ENCODE results near the gene ATPAF1.
A peak's percentile ranks its signal among the peaks of the same experiment; 100 is the strongest.

ATPAF1 gene

GRCh38 chr1:46613661-46614603, 54.2 kb downstream of the ATPAF1 start:
- peak; percentile 85 to 91 for DNase-seq

DNA sequence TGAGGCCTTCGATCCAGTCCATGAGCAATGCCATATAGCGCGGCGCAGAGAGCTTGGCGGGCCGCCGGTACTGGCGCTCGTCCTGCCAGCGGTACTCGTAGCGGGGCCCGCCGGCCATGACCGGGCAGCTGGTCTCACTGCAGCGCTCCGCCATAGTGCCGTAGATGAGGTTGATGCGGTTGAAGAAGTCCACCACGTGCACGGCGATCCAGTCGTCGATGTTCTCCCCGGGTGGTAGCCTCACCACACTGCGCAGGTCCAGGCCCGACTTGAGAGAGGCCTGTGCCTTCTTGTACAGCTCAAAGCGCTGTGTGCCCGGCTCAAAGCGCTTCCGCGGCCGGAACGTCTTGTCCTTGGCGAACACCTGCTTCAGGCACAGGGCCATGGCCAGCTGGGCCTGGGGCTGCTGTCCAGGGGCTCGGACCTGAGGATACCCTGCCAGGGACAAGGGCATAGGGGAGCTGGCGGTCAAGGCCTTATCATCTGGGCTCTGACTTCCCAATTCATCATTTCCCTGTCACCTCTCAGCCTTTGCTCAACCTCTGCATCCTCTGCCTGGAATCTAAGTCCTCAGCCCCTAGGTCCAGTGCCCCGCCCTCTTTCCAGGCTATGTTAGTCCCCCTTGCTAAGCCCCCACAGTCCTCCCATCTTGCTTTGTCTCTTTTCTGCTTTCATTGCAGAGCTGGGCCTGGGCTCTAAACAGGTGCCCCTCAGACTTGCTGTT, 55.1 kb downstream of the ATPAF1 start:
- DNase-seq = peak in 1 of 2 donors; percentile 15

GRCh38 chr1:46611691-46612221, 56.4 kb downstream of the ATPAF1 start:
- peak; percentile 55 to 61 for DNase-seq

GRCh38 chr1:46607345-46608130, 60.6 kb downstream of the ATPAF1 start:
- no peak for DNase-seq

DNA sequence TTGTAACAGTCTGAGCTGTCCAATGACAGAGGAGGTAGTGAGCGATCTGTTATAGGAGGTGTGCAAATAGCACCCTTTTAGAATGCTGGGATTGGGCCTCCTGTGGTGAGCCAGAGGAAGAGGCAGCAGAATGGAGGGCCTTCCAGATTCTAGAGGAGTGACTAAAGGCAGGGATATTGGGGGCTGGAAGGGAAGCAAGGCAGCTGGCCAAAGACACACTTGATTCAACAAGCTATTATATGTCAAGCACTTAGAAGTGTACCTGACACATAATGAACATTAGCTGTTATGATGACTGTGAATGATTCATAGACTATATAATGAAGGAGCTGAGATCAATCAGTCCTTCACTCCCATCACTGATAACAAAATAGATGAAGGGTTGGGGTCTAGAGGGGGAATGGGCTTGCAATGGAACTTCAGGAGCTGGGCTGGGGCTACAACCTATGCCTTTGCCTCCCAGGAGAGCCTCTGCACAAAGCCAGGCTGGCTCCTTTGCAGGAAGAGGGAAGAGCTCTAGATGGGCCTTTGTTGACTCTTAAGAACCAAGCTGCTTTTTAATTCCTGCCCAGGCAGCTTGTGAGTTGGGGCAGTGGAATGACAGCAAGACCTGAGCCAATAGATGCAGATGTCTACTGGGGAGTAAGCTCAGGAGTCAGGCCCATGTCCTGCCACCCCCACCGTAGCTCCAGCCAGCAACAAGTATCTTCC, 61.8 kb downstream of the ATPAF1 start:
- no peak for DNase-seq

GRCh38 chr1:46605232-46605631, 62.9 kb downstream of the ATPAF1 start:
- no peak for DNase-seq

DNA sequence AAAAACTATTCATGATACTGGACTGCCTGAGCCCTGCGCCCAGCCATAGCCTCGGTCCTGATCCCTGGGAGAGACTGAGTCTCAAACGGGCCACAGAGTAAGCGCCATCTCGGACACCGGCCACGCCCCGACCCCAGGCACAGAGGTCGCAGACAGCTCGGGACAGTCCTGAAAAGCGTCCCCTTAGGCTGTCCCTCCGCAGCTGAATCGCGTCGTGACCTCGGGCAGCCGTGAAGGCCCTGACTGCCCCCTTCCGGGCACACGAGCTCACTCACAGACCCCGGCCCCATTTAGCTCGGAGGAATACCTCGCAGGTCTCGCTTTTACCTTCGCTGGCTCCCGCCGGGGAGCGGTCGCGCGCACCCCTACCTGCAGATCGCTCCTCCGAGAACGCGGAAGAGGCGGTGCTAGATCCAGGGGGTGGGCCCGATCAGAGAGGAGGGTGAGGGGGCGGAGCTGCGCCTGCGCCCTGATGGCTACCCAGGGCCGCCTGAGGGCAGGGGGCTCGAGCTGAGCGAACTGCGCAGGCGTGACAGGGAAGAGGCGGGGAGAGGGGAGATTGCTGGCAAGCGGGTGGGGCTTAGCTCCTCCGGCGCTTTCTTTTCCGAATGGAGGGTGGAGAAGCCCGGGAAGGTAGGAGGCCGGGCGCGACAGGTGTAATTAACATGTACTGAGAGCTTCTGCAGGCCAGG, 64.2 kb downstream of the ATPAF1 start, which contains the start of gene MKNK1:
Gene MKNK1, minus strand, starts transcription at position 411 of the 692 bp plus-strand sequence. CDS start 20,941 bp downstream, outside the sequence.
- peak; percentile 84 to 94 for DNase-seq

DNA sequence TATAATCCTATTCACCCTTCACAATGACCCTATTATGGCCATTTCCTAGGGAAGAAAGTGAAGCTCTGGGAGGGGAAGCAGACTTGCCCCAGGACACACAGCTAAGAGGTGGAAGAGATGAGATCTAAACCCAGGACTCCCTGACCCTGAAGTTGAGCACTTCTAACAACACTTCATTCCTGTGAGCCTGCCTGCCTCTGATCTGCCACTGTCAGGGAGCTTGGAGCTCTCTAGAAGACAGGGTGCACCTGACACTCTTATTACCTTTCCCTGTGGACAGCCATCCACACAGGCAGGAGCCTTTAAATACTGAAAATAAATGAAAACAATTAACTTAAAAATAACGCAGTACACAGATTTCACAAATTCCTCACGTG, 64.7 kb downstream of the ATPAF1 start:
- DNase-seq = no peak

DNA sequence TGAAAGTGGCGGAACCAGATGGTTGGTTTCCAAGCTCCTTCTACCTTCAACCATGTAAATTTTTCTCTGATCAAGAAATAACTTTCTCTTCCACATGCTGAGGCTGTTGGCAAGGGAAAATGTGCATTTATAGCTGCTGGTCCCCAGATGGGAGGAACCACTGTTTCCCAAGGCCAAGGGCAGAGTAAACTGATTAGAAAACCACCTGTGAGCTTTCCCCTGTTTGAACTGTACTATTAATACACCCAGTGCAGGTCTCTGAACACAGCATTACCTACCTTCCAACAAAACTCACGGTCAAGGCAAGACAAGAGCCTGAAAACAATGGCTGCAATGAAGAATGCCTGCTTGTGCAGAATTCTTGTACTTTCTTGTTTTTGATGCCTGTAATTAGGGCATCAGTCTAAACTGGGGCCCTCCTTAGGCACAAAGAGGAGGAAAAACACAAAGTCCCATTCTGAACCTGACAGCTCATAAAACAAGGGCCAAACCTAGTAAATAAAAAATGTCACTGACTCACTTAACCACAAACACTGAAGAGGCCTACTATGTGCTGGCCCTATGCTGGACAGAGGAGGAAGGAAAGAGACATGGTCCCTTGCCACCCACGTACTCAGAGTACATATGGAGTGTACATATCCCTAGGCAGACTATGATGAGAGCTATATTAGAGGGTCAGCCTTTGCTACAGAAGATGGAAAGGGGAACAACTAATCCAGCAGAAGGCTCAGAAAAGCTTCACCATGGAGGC, 66.7 kb downstream of the ATPAF1 start:
- no peak for DNase-seq

- DNase-seq = no peak
Observed at GRCh38 chr1:46599059-46599970, 68.8 kb downstream of the ATPAF1 start.

GRCh38 chr1:46596846-46597245, 71.3 kb downstream of the ATPAF1 start:
- no peak for DNase-seq

- no peak for DNase-seq
Observed at GRCh38 chr1:46596036-46596435, 72.1 kb downstream of the ATPAF1 start.

DNA sequence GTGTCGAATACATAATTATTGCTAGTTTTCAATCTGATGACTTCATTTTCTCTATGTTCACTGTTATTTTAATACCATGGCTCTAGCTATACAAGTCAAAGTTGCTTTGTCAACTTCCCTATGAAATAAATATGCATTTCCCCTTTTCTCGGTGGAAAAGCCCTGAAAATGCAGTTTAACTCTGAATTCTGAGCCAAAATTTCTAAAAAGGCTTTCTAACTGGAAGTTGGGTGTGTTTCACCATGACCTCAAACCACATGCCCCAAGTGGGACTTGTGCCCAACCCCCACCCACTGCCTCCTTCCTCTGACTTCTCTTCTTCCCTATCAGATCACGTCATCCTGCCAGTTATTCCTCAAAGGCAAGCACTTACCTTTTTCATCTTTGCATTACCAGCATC, 73.0 kb downstream of the ATPAF1 start:
- DNase-seq = peak; percentile 95 to 96

- DNase-seq = peak; percentile 92 to 93
Observed at GRCh38 chr1:46594063-46594462, 74.1 kb downstream of the ATPAF1 start.

GRCh38 chr1:46592823-46593222, 75.3 kb downstream of the ATPAF1 start:
- peak in 1 of 2 donors; percentile 41 for DNase-seq

- no peak for DNase-seq
Observed at GRCh38 chr1:46589529-46589928, 78.6 kb downstream of the ATPAF1 start.

DNA sequence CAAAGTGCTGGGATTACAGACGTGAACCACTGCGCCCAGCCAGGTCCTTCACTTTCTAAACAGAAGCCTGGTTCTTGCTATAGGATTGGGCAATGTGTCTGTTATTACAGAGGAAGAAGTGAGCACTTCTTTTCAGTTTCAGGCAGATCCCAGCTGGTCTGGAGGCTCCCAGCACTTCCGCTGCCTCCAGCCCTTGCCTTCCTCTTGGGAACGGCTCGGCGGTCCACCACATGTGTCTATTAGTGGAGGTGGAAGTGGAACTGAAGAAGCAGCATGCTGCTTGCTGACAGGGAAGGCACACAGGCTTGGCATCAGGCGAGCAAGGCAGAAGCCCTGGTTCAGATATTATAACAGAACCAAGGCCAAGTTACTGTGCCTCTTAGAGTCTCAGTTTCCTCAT, 81.1 kb downstream of the ATPAF1 start:
- DNase-seq = peak; percentile 69 to 93

DNA sequence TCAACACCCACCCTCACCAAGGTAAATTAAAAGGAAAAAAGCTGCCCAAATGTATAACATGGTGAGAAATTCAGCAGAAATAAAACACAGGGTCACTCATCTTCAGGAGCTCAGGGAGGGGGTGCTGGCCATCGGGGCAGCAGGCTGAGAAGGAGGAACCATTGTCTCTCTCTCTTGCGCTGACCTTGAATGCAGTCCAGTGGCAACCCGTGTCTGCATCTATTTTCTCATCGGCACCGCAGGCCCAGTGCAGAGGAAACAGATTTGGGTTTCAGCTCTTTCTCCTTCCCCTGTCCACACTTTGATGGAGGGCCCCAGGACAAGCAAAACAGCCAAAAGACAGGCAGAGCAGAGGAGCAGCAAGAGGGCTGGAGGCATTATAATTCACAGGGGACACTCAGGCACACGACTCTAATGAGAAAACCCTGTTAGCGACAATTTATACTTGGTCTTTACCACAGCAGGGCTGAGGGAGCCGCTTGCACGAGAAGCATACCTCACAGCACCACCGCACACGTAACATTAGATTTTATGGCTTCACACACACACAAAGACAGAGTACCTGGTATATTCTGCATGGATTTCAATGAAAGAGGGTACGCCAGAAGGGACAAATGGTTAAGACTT, 82.7 kb downstream of the ATPAF1 start:
- no peak for DNase-seq

DNA sequence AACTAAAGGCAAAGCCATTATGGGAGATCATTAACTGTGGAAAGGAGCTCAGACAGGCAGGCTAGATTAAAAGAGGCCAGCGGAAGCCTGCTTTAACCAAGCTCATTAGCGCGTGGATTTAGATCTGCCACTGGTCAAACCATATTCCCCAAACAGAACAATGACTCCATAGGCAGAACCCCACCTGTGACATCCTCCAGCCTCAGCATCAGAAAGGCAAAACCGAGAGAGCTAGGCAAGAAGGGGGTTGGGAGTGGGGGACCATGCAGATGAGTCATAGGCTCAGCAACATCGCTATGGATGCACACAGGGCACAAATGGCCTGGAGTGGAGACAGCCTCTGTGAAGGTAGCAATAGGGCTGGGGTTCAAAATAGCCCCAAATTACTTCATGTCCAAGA, 84.7 kb downstream of the ATPAF1 start:
- no peak for DNase-seq
